Trophoblast cell (in vitro differentiated cells and primary cell): ENCODE measurements around the gene CMTM4.

ENCODE experiments used
- DNase-seq, 2 donors: peaks; one replicate each; pipeline ENCODE4 v3.0.0-alpha.2; 2016
- H2AFZ ChIP-seq: 2 replicates; pipeline ENCODE4 v1.6.1; 2013; ENCODE audit warnings: low read length, moderate library complexity, mild to moderate bottlenecking; ENCODE audit not compliant: insufficient read depth, poor library complexity
- H2AK5ac ChIP-seq: 2 replicates; pipeline ENCODE4 v1.6.1; 2013; ENCODE audit warnings: mild to moderate bottlenecking, low read length
- H2BK120ac ChIP-seq: 2 replicates; pipeline ENCODE4 v1.6.1; 2013; ENCODE audit warnings: low read length, mild to moderate bottlenecking, moderate library complexity; ENCODE audit not compliant: insufficient read depth, poor library complexity
- H2BK12ac ChIP-seq: 2 replicates; pipeline ENCODE4 v1.6.1; 2013; ENCODE audit warnings: mild to moderate bottlenecking, low read length, moderate library complexity
- H2BK5ac ChIP-seq: 2 replicates; pipeline ENCODE4 v1.6.1; 2013; ENCODE audit warnings: low read length, low read depth, moderate library complexity, mild to moderate bottlenecking; ENCODE audit not compliant: poor library complexity
- H3K14ac ChIP-seq: 2 replicates; pipeline ENCODE4 v1.6.1; 2013; ENCODE audit warnings: mild to moderate bottlenecking, low read length
- H3K18ac ChIP-seq: 2 replicates; pipeline ENCODE4 v1.6.1; 2013; ENCODE audit warnings: mild to moderate bottlenecking, low read length
- H3K23ac ChIP-seq: 2 replicates; pipeline ENCODE4 v1.6.1; 2013; ENCODE audit warnings: low read length
- H3K27ac ChIP-seq: 2 replicates; pipeline ENCODE4 v1.5.1; 2013; ENCODE audit warnings: low read depth, mild to moderate bottlenecking, inconsistent platforms, low read length, moderate library complexity
- H3K27me3 ChIP-seq: 2 replicates; pipeline ENCODE4 v1.6.1; 2013; ENCODE audit warnings: inconsistent platforms, mild to moderate bottlenecking, low read length, moderate library complexity; ENCODE audit not compliant: insufficient read depth
- H3K36me3 ChIP-seq, 2 experiments: 1 replicate in 1 of 2; 2 replicates in 1 of 2; pipeline ENCODE4 v1.6.1; 2013; ENCODE audit warnings: low read length in 2 of 2, mild to moderate bottlenecking in 2 of 2, moderate library complexity in 1 of 2; ENCODE audit not compliant: insufficient read depth in 2 of 2, control insufficient read depth in 1 of 2
- H3K4ac ChIP-seq: 2 replicates; pipeline ENCODE4 v1.6.1; 2013; ENCODE audit warnings: low read depth, mild to moderate bottlenecking, low read length, moderate library complexity
- H3K4me1 ChIP-seq, 2 experiments: 1 replicate in 1 of 2; 2 replicates in 1 of 2; pipeline ENCODE4 v1.6.1; 2013; ENCODE audit warnings: low read length in 2 of 2, mild to moderate bottlenecking in 2 of 2, moderate library complexity in 1 of 2; ENCODE audit not compliant: insufficient read depth in 2 of 2, control insufficient read depth in 1 of 2
- H3K4me2 ChIP-seq: 2 replicates; pipeline ENCODE4 v1.6.1; 2013; ENCODE audit warnings: inconsistent platforms, mild to moderate bottlenecking, low read length, moderate library complexity
- H3K4me3 ChIP-seq: 2 replicates; pipeline ENCODE4 v1.5.1; 2013; ENCODE audit warnings: mild to moderate bottlenecking, low read depth, low read length, inconsistent platforms
- H3K79me1 ChIP-seq: one replicate; pipeline ENCODE4 v1.6.1; 2013; ENCODE audit warnings: low read length
- H3K79me2 ChIP-seq: 2 replicates; pipeline ENCODE4 v1.6.1; 2013; ENCODE audit warnings: low read length, mild to moderate bottlenecking; ENCODE audit not compliant: control insufficient read depth, insufficient read depth, poor library complexity
- H3K9ac ChIP-seq: 2 replicates; pipeline ENCODE4 v1.6.1; 2013; ENCODE audit warnings: mild to moderate bottlenecking, low read length
- H3K9me3 ChIP-seq: 2 replicates; pipeline ENCODE4 v1.6.1; 2013; ENCODE audit warnings: low read depth, mild to moderate bottlenecking, control low read depth, inconsistent platforms, low read length; ENCODE audit not compliant: insufficient read depth
- H4K12ac ChIP-seq: 2 replicates; pipeline ENCODE4 v1.6.1; 2013; ENCODE audit warnings: low read depth, mild to moderate bottlenecking, low read length, moderate library complexity
- H4K8ac ChIP-seq: 2 replicates; pipeline ENCODE4 v1.6.1; 2013; ENCODE audit warnings: low read depth, mild to moderate bottlenecking, low read length, moderate library complexity
- H4K91ac ChIP-seq: one replicate; pipeline ENCODE4 v1.6.1; 2013; ENCODE audit warnings: low read depth, mild to moderate bottlenecking, low read length, moderate library complexity
- WGBS: extraction: QIAGEN DNeasy Blood & Tissue Kit; methylation state at CpG from one replicate; pipeline ENCODE4 v1.1.7; 2013; ENCODE audit warnings: missing lambda C conversion rate; ENCODE audit not compliant: insufficient read length, insufficient coverage; ENCODE audit errors: extremely low coverage; 5-methylcytosine and 5-hydroxymethylcytosine counted together

Gene CMTM4

GRCh38 chr16:66713076-66713475, 16.5 kb upstream of the CMTM4 start:
- no peaks in the 10 kb centered on the region for H3K36me3 ChIP-seq
- H2AFZ ChIP-seq, result no peak overlapping the region
- no peak overlapping the region for H2BK5ac ChIP-seq
- H2BK120ac ChIP-seq, result no peak overlapping the region
- no peak overlapping the region for H3K23ac ChIP-seq
- H4K12ac ChIP-seq, result no peak overlapping the region
- no peaks in the 10 kb centered on the region for H3K27me3 ChIP-seq
- no peak overlapping the region for H3K4me3 ChIP-seq
- no peak overlapping the region for H3K9ac ChIP-seq
- peaks cover 4% of the 10 kb centered on the region in 2 experiments for H3K4me1 ChIP-seq
- no peak overlapping the region for H4K91ac ChIP-seq
- no peak overlapping the region for H4K8ac ChIP-seq
- no peak for DNase-seq
- H3K4me2 ChIP-seq, result no peak overlapping the region
- H2AK5ac ChIP-seq, result no peak overlapping the region
- H3K4ac ChIP-seq, result no peak overlapping the region
- WGBS, result no CpG with 5 or more reads among the region's 2 CpGs
- no peaks in the 10 kb centered on the region for H3K79me2 ChIP-seq
- H3K14ac ChIP-seq, result no peak overlapping the region
- H3K27ac ChIP-seq, result no peak overlapping the region
- H2BK12ac ChIP-seq, result no peak overlapping the region
- H3K79me1 ChIP-seq, result no peaks in the 10 kb centered on the region
- peaks cover 6% of the 10 kb centered on the region for H3K9me3 ChIP-seq
- H3K18ac ChIP-seq, result no peak overlapping the region

GRCh38 chr16:66712512-66712911, 16.0 kb upstream of the CMTM4 start:
- Histone ChIP-seq H3K9ac (no peak overlapping the region), H4K12ac (no peak overlapping the region), H3K18ac (no peak overlapping the region), H3K27ac (no peak overlapping the region), H2BK120ac (no peak overlapping the region), H4K91ac (no peak overlapping the region), H3K79me2 (no peaks in the 10 kb centered on the region), H3K4me1 (peaks cover 0 to 4% of the 10 kb centered on the region in 2 experiments), H2BK12ac (no peak overlapping the region), H3K9me3 (peaks cover 6% of the 10 kb centered on the region), H3K4me2 (no peak overlapping the region), H4K8ac (no peak overlapping the region), H2AK5ac (no peak overlapping the region), H2BK5ac (no peak overlapping the region), H2AFZ (no peak overlapping the region), H3K4ac (no peak overlapping the region), H3K23ac (no peak overlapping the region), H3K79me1 (peaks cover 1% of the 10 kb centered on the region), H3K4me3 (no peak overlapping the region), H3K36me3 (no peaks in the 10 kb centered on the region), H3K14ac (no peak overlapping the region), H3K27me3 (no peaks in the 10 kb centered on the region)
- DNase-seq, result no peak

- Histone ChIP-seq H3K9ac (no peak overlapping the region), H3K27me3 (no peaks in the 10 kb centered on the region), H3K4me2 (no peak overlapping the region), H2BK120ac (no peak overlapping the region), H3K14ac (no peak overlapping the region), H3K27ac (no peak overlapping the region), H3K36me3 (no peaks in the 10 kb centered on the region), H4K91ac (no peak overlapping the region), H3K79me1 (peaks cover 2% of the 10 kb centered on the region), H3K4me1 (peaks cover 6% of the 10 kb centered on the region in 2 experiments), H2BK12ac (no peak overlapping the region), H2AFZ (no peak overlapping the region), H3K4me3 (no peak overlapping the region), H3K79me2 (peaks cover under 1% of the 10 kb centered on the region), H2AK5ac (no peak overlapping the region), H2BK5ac (no peak overlapping the region), H3K18ac (no peak overlapping the region), H3K9me3 (peaks cover 6% of the 10 kb centered on the region), H4K8ac (no peak overlapping the region), H4K12ac (no peak overlapping the region), H3K23ac (no peak overlapping the region), H3K4ac (no peak overlapping the region)
- DNase-seq, result no peak
These were observed 15.0 kb upstream of the CMTM4 start for GRCh38 chr16:66711581-66711980.

- no CpG with 5 or more reads among the region's 8 CpGs for WGBS
- H3K23ac ChIP-seq, result no peak overlapping the region
- H3K27ac ChIP-seq, result peak overlapping the region; percentile 48
These were observed 9.9 kb upstream of the CMTM4 start for GRCh38 chr16:66706506-66706880.

More at GRCh38 chr16:66706506-66706880, 9.9 kb upstream of the CMTM4 start:
- Histone ChIP-seq H3K9ac (no peak overlapping the region), H3K14ac (peak overlapping the region; percentile 82), H3K36me3 (no peaks in the 10 kb centered on the region), H2AFZ (peak overlapping the region; percentile 74), H3K4me2 (no peak overlapping the region), H2AK5ac (peak overlapping the region; percentile 76), H2BK120ac (peak overlapping the region; percentile 68), H2BK12ac (peak overlapping the region; percentile 81), H3K79me2 (peaks cover 3% of the 10 kb centered on the region), H2BK5ac (peak overlapping the region; percentile 85), H3K4ac (peak overlapping the region; percentile 85), H3K27me3 (no peaks in the 10 kb centered on the region), H3K79me1 (peaks cover 11% of the 10 kb centered on the region), H3K4me1 (peaks cover 15 to 16% of the 10 kb centered on the region in 2 experiments), H3K9me3 (no peaks in the 10 kb centered on the region), H3K18ac (peak overlapping the region; percentile 87), H4K8ac (peak overlapping the region; percentile 84), H4K12ac (peak overlapping the region; percentile 27), H4K91ac (peak overlapping the region; percentile 91), H3K4me3 (no peak overlapping the region)
- peak in 1 of 2 donors; percentile 9 for DNase-seq
